ENCODE data around the gene SOX11.

- no peak for TF ChIP-seq CTCF (conservative IDR thresholded peaks at IDR 0.05; ENCODE audit: low read length)
- TF ChIP-seq EZH2phosphoT487 (IDR thresholded peaks at IDR 0.05; ENCODE audit: borderline replicate concordance), result no peak
Observed at GRCh38 chr2:5742126-5742525, 49.9 kb downstream of the SOX11 start.
